MV-4-11 (cell line): Measurements from ENCODE around the gene HAGHL.
A peak's percentile ranks its signal among the peaks of the same experiment; 100 is the strongest.

Source experiments
- DNase-seq: peaks from one replicate; lab custom pipeline; 2025; lab: John Stamatoyannopoulos, UW

HAGHL gene

GRCh38 chr16:708019-708418 lies 18.9 kb upstream of the HAGHL start:
- DNase-seq, result no peak

GRCh38 chr16:708959-709358 lies 17.9 kb upstream of the HAGHL start:
- no peak for DNase-seq

GRCh38 chr16:709566-710499 lies 17.1 kb upstream of the HAGHL start:
- DNase-seq, result peak; percentile 60

GRCh38 chr16:710500-711075 lies 16.3 kb upstream of the HAGHL start:
- no peak for DNase-seq

- DNase-seq, result no peak
These were observed 15.8 kb upstream of the HAGHL start for GRCh38 chr16:711084-711483.

GRCh38 chr16:711548-712320 lies 15.2 kb upstream of the HAGHL start:
- peak; percentile 46 for DNase-seq

- peak; percentile 54 for DNase-seq
These were observed 14.1 kb upstream of the HAGHL start for GRCh38 chr16:712740-713250.

- DNase-seq, result no peak
These were observed 12.8 kb upstream of the HAGHL start for GRCh38 chr16:714079-714478.

- DNase-seq, result peak; percentile 79
These were observed 12.1 kb upstream of the HAGHL start, which contains the start of gene METRN for GRCh38 chr16:714558-715476. Gene METRN, plus strand, starts transcription at chr16:715118. Its CDS starts 172 bp downstream, at chr16:715290.

- no peak for DNase-seq
These were observed 11.3 kb upstream of the HAGHL start for GRCh38 chr16:715477-716199.

- no peak for DNase-seq
These were observed 10.7 kb upstream of the HAGHL start for GRCh38 chr16:716200-716568.

- no peak for DNase-seq
These were observed 10.1 kb upstream of the HAGHL start for GRCh38 chr16:716768-717325.

GRCh38 chr16:717450-718245 lies 9.3 kb upstream of the HAGHL start:
- no peak for DNase-seq

- no peak for DNase-seq
These were observed 8.5 kb upstream of the HAGHL start for GRCh38 chr16:718389-718788.

- no peak for DNase-seq
These were observed 8.0 kb upstream of the HAGHL start for GRCh38 chr16:718922-719321.

GRCh38 chr16:719815-720446 lies 7.0 kb upstream of the HAGHL start:
- peak; percentile 37 for DNase-seq

- DNase-seq, result peak; percentile 62
These were observed 6.4 kb upstream of the HAGHL start for GRCh38 chr16:720447-720989.

- peak; percentile 80 for DNase-seq
These were observed 5.7 kb upstream of the HAGHL start, which contains the start of gene ANTKMT for GRCh38 chr16:720990-721764. Gene ANTKMT, plus strand, starts transcription at chr16:721146. Its CDS starts 129 bp downstream, at chr16:721275.
